Thyroid gland (tissue), 4 donors: ENCODE results near the gene MACC1.

Source experiments
- POLR2A ChIP-seq, 2 donors: fragments of 450-650 bp; IDR thresholded peaks; one replicate each; pipeline ENCODE4 v1.6.1; 2017; ENCODE audit warnings: antibody characterized with exemption in 2 of 2, mild to moderate bottlenecking in 2 of 2, moderate library complexity in 1 of 2
- TF ChIP-seq, protein P1 (sequence below), 6 experiments: fragments of 200-600 bp in 3 of 6; fragments of 450-650 bp in 3 of 6; sonication (generic) in 3 of 6; IDR thresholded peaks; one replicate each; pipeline ENCODE4 v1.5.1; 2016 to 2019; ENCODE audit warnings: antibody characterized with exemption in 6 of 6, mild to moderate bottlenecking in 2 of 6, inconsistent platforms in 1 of 6, moderate library complexity in 1 of 6

- TF ChIP-seq POLR2A (IDR thresholded peaks at IDR 0.05) = no peak
- TF ChIP-seq, protein P1, sequence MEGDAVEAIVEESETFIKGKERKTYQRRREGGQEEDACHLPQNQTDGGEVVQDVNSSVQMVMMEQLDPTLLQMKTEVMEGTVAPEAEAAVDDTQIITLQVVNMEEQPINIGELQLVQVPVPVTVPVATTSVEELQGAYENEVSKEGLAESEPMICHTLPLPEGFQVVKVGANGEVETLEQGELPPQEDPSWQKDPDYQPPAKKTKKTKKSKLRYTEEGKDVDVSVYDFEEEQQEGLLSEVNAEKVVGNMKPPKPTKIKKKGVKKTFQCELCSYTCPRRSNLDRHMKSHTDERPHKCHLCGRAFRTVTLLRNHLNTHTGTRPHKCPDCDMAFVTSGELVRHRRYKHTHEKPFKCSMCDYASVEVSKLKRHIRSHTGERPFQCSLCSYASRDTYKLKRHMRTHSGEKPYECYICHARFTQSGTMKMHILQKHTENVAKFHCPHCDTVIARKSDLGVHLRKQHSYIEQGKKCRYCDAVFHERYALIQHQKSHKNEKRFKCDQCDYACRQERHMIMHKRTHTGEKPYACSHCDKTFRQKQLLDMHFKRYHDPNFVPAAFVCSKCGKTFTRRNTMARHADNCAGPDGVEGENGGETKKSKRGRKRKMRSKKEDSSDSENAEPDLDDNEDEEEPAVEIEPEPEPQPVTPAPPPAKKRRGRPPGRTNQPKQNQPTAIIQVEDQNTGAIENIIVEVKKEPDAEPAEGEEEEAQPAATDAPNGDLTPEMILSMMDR (IDR thresholded peaks at IDR 0.05) = no peak
Measured at GRCh38 chr7:20136647-20137046, 80.5 kb downstream of the MACC1 start.
